Measurements from ENCODE around the gene BCS1L. TPM values are rescaled to one million over a fixed set of nuclear protein-coding genes. Genes with fewer than 3 reads are reported as not detected.
A peak's percentile ranks its signal among the peaks of the same experiment; 100 is the strongest.

The BCS1L gene
- total and polyA plus RNA-seq, 2 of the 13 experiments (the other 11 are each of a cell fraction or from before 2014, with no cell fraction given) = 48.9 to 76.0 TPM

- TF ChIP-seq, protein P1, sequence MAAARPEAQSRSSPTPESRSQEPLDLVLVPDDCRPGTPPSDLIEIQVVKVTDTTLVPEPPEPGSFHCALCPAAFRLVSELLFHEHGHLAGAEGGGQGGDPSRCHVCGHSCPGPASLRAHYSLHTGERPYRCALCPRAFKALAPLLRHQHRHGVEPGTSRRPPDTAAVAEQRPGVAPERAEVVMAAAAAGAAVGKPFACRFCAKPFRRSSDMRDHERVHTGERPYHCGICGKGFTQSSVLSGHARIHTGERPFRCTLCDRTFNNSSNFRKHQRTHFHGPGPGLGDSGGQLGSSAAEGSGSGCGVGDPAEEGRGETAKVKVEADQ (CRISPR knock-in tag; IDR thresholded peaks at IDR 0.05; ENCODE audit: borderline replicate concordance) = peak; percentile 49; the same call in 1 of the 2 replicates
- peak; percentile 68 for TF ChIP-seq PAXIP1 (CRISPR knock-in tag; conservative IDR thresholded peaks at IDR 0.05)
- TF ChIP-seq PBX3 (CRISPR knock-in tag; IDR thresholded peaks at IDR 0.05; ENCODE audit: borderline replicate concordance) = no peak
- TF ChIP-seq, protein P2, sequence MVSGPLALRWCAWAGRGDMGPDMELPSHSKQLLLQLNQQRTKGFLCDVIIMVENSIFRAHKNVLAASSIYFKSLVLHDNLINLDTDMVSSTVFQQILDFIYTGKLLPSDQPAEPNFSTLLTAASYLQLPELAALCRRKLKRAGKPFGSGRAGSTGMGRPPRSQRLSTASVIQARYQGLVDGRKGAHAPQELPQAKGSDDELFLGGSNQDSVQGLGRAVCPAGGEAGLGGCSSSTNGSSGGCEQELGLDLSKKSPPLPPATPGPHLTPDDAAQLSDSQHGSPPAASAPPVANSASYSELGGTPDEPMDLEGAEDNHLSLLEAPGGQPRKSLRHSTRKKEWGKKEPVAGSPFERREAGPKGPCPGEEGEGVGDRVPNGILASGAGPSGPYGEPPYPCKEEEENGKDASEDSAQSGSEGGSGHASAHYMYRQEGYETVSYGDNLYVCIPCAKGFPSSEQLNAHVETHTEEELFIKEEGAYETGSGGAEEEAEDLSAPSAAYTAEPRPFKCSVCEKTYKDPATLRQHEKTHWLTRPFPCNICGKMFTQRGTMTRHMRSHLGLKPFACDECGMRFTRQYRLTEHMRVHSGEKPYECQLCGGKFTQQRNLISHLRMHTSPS (CRISPR knock-in tag; IDR thresholded peaks at IDR 0.05; ENCODE audit: low read depth) = 0 out of 2 replicates have a peak, but pooled peaks have one; percentile 67
- peak; percentile 86 for TF ChIP-seq HIVEP1 (CRISPR knock-in tag; IDR thresholded peaks at IDR 0.05)
- no peak for TF ChIP-seq PLSCR1 (CRISPR knock-in tag; IDR thresholded peaks at IDR 0.05; ENCODE audit: borderline replicate concordance)
- TF ChIP-seq, protein P3, sequence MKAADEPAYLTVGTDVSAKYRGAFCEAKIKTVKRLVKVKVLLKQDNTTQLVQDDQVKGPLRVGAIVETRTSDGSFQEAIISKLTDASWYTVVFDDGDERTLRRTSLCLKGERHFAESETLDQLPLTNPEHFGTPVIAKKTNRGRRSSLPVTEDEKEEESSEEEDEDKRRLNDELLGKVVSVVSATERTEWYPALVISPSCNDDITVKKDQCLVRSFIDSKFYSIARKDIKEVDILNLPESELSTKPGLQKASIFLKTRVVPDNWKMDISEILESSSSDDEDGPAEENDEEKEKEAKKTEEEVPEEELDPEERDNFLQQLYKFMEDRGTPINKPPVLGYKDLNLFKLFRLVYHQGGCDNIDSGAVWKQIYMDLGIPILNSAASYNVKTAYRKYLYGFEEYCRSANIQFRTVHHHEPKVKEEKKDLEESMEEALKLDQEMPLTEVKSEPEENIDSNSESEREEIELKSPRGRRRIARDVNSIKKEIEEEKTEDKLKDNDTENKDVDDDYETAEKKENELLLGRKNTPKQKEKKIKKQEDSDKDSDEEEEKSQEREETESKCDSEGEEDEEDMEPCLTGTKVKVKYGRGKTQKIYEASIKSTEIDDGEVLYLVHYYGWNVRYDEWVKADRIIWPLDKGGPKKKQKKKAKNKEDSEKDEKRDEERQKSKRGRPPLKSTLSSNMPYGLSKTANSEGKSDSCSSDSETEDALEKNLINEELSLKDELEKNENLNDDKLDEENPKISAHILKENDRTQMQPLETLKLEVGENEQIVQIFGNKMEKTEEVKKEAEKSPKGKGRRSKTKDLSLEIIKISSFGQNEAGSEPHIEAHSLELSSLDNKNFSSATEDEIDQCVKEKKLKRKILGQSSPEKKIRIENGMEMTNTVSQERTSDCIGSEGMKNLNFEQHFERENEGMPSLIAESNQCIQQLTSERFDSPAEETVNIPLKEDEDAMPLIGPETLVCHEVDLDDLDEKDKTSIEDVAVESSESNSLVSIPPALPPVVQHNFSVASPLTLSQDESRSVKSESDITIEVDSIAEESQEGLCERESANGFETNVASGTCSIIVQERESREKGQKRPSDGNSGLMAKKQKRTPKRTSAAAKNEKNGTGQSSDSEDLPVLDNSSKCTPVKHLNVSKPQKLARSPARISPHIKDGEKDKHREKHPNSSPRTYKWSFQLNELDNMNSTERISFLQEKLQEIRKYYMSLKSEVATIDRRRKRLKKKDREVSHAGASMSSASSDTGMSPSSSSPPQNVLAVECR (CRISPR knock-in tag; IDR thresholded peaks at IDR 0.05; ENCODE audit: borderline replicate concordance) = peak; percentile 98
- no peak for TF ChIP-seq ONECUT2 (CRISPR knock-in tag; IDR thresholded peaks at IDR 0.05)
- peak; percentile 99 for TF ChIP-seq ZNF574 (CRISPR knock-in tag; IDR thresholded peaks at IDR 0.05)
These were observed at the start of gene BCS1L, which contains the start of gene ZNF142 (continued) for GRCh38 chr2:218659258-218659987.

All from HepG2 (cell line).